GM21786 (cell line): Measurements from ENCODE around the gene RAPGEF3.

Source experiments
- ATAC-seq: cut with Tn5 transposase; IDR thresholded peaks from one replicate; pipeline ENCODE4 v1.9.1; 2021; ENCODE audit not compliant: unreplicated experiment

RAPGEF3 gene

GRCh38 chr12:47705229-47705565, 53.5 kb downstream of the RAPGEF3 start:
- ATAC-seq: no peak

GRCh38 chr12:47704719-47705118, 54.0 kb downstream of the RAPGEF3 start:
- no peak for ATAC-seq

DNA sequence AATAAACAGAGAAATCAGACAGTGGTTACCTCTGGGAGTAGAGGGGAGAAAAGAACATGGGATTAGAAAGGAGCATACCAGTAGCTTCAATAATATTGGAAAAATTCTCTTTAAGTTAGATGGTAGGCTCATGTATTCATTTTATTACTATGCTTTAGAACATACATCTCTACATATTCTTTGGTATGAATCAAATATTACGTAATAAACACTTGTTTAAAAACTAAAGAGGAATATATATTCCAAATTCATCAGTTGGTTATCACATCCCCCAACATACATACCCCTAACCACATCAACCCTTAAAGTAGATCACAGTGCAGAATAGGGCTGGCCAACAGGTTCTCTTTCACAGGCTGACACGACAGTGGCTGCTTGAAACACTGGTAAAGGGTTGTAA, 58.4 kb downstream of the RAPGEF3 start:
- no peak for ATAC-seq

DNA sequence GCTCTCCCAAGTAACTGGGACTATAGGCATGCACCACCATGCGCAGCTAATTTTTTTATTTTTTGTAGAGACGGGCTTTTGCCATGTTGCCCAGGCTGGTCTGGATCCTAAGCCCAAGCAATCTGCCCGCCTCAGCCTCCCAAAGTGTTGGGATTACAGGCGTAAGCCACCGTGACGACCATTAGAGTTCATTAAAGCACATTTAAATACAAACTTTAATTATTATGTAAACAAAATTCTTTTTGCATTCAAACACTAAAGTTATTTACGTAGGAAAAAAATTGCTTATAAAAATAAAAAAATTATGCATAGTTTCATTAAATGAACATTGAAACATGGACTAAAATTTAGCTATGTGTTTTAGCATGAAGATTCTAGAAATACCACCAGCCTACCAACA, 60.0 kb downstream of the RAPGEF3 start:
- ATAC-seq: no peak

- ATAC-seq: no peak
These were observed 60.6 kb downstream of the RAPGEF3 start for GRCh38 chr12:47698055-47698454.

- no peak for ATAC-seq
These were observed 69.5 kb downstream of the RAPGEF3 start for GRCh38 chr12:47689215-47689614.

- ATAC-seq: no peak
These were observed 71.0 kb downstream of the RAPGEF3 start for GRCh38 chr12:47687636-47688035.

DNA sequence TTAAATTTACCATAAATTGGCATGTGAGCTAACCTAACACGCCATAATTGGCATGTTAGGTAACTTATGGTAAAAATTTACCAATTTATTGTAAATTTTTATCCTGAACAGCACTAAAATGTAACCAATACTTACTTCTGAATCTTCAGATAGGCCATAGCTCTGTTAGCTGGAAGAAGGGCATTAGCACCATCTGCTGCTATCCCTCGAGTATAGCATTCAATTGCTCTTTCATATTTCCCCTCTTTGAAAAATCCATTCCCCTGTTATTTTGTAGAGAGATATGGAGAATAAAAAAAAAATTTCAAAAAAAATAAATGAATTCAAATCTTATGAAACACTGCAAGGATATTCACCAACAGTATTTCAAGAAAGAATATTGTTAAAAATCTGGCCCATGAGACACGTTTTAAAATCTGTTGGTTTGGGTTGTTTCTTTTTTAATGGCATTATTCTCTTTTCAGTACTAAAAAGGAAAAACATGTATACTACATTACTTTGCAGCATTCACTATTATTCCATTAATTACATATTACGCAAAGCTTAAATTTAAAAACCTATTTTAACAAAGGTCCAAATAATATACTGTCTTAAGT, 71.9 kb downstream of the RAPGEF3 start:
- ATAC-seq: no peak
